Measurements from ENCODE around the gene TRIM27.
"Not testable (repeated sequence)": the region's sequence is repeated elsewhere in the genome, so short reads cannot be mapped to it uniquely, and the experiment has no call there.

Gene TRIM27

DNA sequence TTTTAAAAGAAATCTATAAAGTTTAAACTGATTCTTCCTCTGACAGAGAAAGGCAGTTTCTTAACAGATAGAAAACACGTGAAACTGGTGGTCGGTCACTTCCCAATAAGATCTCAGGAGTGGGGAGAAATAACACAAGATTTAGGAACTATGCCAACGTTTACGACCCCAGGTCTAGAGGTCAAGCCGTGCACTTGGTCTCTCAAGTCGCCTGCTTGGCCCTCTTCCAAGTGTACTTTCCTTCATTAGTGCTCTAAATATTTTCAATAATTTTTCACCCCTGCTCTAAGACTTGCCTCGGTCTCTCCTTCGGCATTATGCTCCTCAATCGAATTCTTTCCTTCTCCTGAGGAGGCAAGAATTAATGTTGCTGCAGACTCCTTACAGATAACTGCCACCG is 61.7 kb downstream of the TRIM27 start:
- DNase-seq = no peak

DNA sequence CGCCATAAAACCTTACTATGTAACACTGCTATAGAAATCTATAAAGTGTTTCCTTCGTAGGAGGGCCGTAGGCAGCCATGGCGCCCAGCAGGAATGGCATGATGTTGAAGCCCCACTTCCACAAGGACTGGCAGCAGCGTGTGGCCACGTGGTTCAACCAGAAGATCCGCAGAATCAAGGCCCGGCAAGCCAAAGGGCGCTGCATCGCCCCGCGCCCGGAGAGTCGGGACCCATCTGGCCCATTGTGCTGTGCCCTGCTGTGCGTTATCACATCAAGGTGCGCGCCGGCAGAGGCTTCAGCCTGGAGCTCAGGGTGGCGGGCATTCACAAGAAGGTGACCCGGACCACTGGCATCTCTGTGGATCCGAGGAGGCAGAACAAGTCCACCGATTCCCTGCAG is 62.4 kb downstream of the TRIM27 start:
- no peak for DNase-seq

DNA sequence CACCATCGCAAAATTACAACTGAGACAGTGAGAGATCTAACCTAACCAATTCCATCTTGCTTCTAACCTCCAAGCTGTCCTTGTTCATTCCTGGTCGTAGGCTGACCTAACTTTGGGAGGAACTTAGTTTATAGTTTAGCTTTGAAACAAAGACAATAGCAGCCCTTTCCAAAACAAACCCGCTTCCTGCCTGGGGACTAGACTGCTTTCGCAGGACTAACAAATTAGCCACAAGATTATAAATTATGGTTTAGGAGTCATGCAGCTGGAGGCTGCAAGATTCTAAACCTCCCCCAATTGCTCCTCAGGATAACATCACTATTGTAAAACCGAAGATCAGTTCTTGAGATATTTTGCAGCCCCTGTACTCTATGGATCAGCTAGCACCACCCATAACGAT is 63.2 kb downstream of the TRIM27 start:
- no peak for DNase-seq

DNA sequence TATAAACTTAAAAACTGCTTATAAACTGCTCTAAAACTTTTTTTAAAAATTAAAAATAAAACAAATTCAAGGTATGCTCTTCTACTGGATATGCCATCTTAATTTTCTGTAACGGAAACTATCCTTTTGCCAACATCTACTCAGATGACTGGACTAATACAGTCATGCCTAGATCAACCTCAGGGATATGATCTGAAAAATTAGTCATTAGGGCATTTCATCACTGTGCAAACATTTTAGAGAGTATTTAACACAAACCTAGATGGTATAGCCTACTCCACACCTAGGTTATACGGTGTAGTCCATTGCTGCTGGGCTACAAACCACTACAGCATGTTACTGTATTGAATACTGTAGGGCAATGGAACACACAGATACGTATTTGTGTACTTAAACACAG is 64.8 kb downstream of the TRIM27 start:
- no peak for DNase-seq

GRCh38 chr6:28856620-28857005 is 67.2 kb downstream of the TRIM27 start:
- DNase-seq = no peak

GRCh38 chr6:28854405-28854804 is 69.4 kb downstream of the TRIM27 start:
- not testable (repeated sequence) for DNase-seq
